BLaER1 treated with 17β-estradiol and CSF1 and Interleukin-3, amounts not matched to agents 10 nM and 100 nM (cell line): ENCODE measurements around the gene LILRA2.
"Not testable (repeated sequence)": the region's sequence is repeated elsewhere in the genome, so short reads cannot be mapped to it uniquely, and the experiment has no call there.

Experiments used
- H3K27ac ChIP-seq, 11 experiments: shearing (Covaris generic); formaldehyde crosslinking; 2 replicates each; pipeline ENCODE4 v1.8.1; 2022
- H3K27me3 ChIP-seq, 11 experiments: shearing (Covaris generic); formaldehyde crosslinking; 2 replicates each; pipeline ENCODE4 v1.8.1; 2022
- H3K36me3 ChIP-seq, 11 experiments: shearing (Covaris generic); formaldehyde crosslinking; 2 replicates each; pipeline ENCODE4 v1.8.1; 2022
- H3K4me1 ChIP-seq, 10 experiments: shearing (Covaris generic); formaldehyde crosslinking; 2 replicates each; pipeline ENCODE4 v1.8.1; 2022
- H3K4me2 ChIP-seq, 11 experiments: shearing (Covaris generic); formaldehyde crosslinking; 2 replicates each; pipeline ENCODE4 v1.8.1; 2022
- H3K4me3 ChIP-seq, 10 experiments: shearing (Covaris generic); formaldehyde crosslinking; 2 replicates each; pipeline ENCODE4 v1.8.1; 2022
- H3K9ac ChIP-seq, 11 experiments: shearing (Covaris generic); formaldehyde crosslinking; 2 replicates each; pipeline ENCODE4 v1.8.1; 2022
- H3K9me3 ChIP-seq, 11 experiments: shearing (Covaris generic); formaldehyde crosslinking; replicated peaks in 1 of 11; 2 replicates each; pipeline ENCODE4 v1.8.1; 2022
- H4K20me1 ChIP-seq, 11 experiments: shearing (Covaris generic); formaldehyde crosslinking; 2 replicates each; pipeline ENCODE4 v1.8.1; 2022
- Cebpa-rat ChIP-seq, 11 experiments: shearing (Covaris generic); IDR thresholded peaks; 2 replicates each; pipeline ENCODE4 v1.8.1; 2022

The LILRA2 gene

GRCh38 chr19:54594737-54595136 lies 21.1 kb downstream of the LILRA2 start:
- Histone ChIP-seq H3K27ac (peak overlapping the region in 6 of 11 experiments; percentile 54 to 71 (median 62); a peak in 8 of 22 replicates), H3K4me3 (peak overlapping the region in 6 of 10 experiments; percentile 44 to 66 (median 56); a peak in 12 of 20 replicates), H3K4me1 (peaks cover 55 to 64% (median 57%) of the 10 kb centered on the region in 10 experiments), H3K4me2 (peak overlapping the region; percentile 77 to 97 (median 95)), H3K9me3 (peaks cover 0 to 11% (median 7%) of the 10 kb centered on the region in 11 experiments; a peak in 16 of 22 replicates), H3K27me3 (peaks cover 0 to 22% (median 4%) of the 10 kb centered on the region in 11 experiments; a peak in 6 of 22 replicates), H3K36me3 (peaks cover 0 to 26% (median 4%) of the 10 kb centered on the region in 11 experiments; a peak in 11 of 22 replicates), H4K20me1 (no peaks in the 10 kb centered on the region), H3K9ac (peak overlapping the region in 8 of 11 experiments; percentile 31 to 74 (median 64); a peak in 12 of 22 replicates)
- no peak for TF ChIP-seq Cebpa-rat (IDR thresholded peaks at IDR 0.05)

GRCh38 chr19:54595680-54596436 lies 22.3 kb downstream of the LILRA2 start:
- Histone ChIP-seq H3K9ac (peak overlapping the region in 1 of 11 experiments; percentile 48; a peak in 2 of 22 replicates), H3K4me2 (peak overlapping the region; percentile 77 to 97 (median 95)), H3K27me3 (peaks cover 0 to 16% (median 4%) of the 10 kb centered on the region in 11 experiments; a peak in 6 of 22 replicates), H3K4me1 (peaks cover 49 to 71% (median 52%) of the 10 kb centered on the region in 10 experiments), H3K36me3 (peaks cover 0 to 21% (median 0%) of the 10 kb centered on the region in 11 experiments; a peak in 4 of 22 replicates), H3K4me3 (peak overlapping the region in 3 of 10 experiments; percentile 7 to 54 (median 44); a peak in 4 of 20 replicates)
- H4K20me1 ChIP-seq, H3K27ac ChIP-seq, H3K9me3 ChIP-seq: not testable (repeated sequence)

- H3K36me3 ChIP-seq = peaks cover 0 to 21% (median 0%) of the 10 kb centered on the region in 11 experiments; a peak in 4 of 22 replicates
- H3K27me3 ChIP-seq = peaks cover 0 to 10% (median 0%) of the 10 kb centered on the region in 11 experiments; a peak in 4 of 22 replicates
- peak overlapping the region in 4 of 11 experiments; percentile 13 to 76 (median 38); a peak in 5 of 22 replicates for H3K4me2 ChIP-seq
- peaks cover 6 to 42% (median 8%) of the 10 kb centered on the region in 10 experiments for H3K4me1 ChIP-seq
- H3K9me3 ChIP-seq = peaks cover 0 to 11% (median 10%) of the 10 kb centered on the region in 11 experiments; a peak in 19 of 22 replicates
- no peak overlapping the region for H3K27ac ChIP-seq
- H4K20me1 ChIP-seq = no peaks in the 10 kb centered on the region; a peak in 1 of 22 replicates
- H3K4me3 ChIP-seq = no peak overlapping the region
- H3K9ac ChIP-seq = no peak overlapping the region; a peak in 1 of 22 replicates
- TF ChIP-seq Cebpa-rat (IDR thresholded peaks at IDR 0.05) = no peak
Measured at GRCh38 chr19:54600212-54600611, 26.6 kb downstream of the LILRA2 start.

GRCh38 chr19:54606230-54606629 lies 32.6 kb downstream of the LILRA2 start:
- Histone ChIP-seq H3K9ac (peak overlapping the region in 5 of 11 experiments; percentile 25 to 84 (median 72); a peak in 7 of 22 replicates), H3K27me3 (no peaks in the 10 kb centered on the region), H3K36me3 (peaks cover 0 to 9% (median 0%) of the 10 kb centered on the region in 11 experiments; a peak in 1 of 22 replicates), H3K27ac (peak overlapping the region in 7 of 11 experiments; percentile 6 to 94 (median 78); a peak in 11 of 22 replicates), H3K4me3 (no peak overlapping the region), H3K9me3 (peaks cover 8 to 50% (median 44%) of the 10 kb centered on the region in 11 experiments), H3K4me2 (peak overlapping the region; percentile 30 to 92 (median 64); a peak in 21 of 22 replicates), H3K4me1 (peaks cover 16 to 69% (median 34%) of the 10 kb centered on the region in 10 experiments), H4K20me1 (no peaks in the 10 kb centered on the region)
- no peak for TF ChIP-seq Cebpa-rat (IDR thresholded peaks at IDR 0.05)

GRCh38 chr19:54606891-54607784 lies 33.5 kb downstream of the LILRA2 start:
- Histone ChIP-seq H3K4me2 (peak overlapping the region; percentile 30 to 97 (median 64)), H3K27ac (peak overlapping the region in 6 of 11 experiments; percentile 25 to 94 (median 84); a peak in 11 of 22 replicates), H4K20me1 (no peaks in the 10 kb centered on the region), H3K4me1 (peaks cover 18 to 77% (median 42%) of the 10 kb centered on the region in 10 experiments), H3K36me3 (peaks cover 0 to 11% (median 0%) of the 10 kb centered on the region in 11 experiments; a peak in 1 of 22 replicates), H3K9ac (peak overlapping the region in 5 of 11 experiments; percentile 25 to 84 (median 72); a peak in 8 of 22 replicates), H3K9me3 (peaks cover 10 to 53% (median 46%) of the 10 kb centered on the region in 11 experiments), H3K27me3 (no peaks in the 10 kb centered on the region), H3K4me3 (peak overlapping the region in 1 of 10 experiments; percentile 31; a peak in 2 of 20 replicates)
- TF ChIP-seq Cebpa-rat (IDR thresholded peaks at IDR 0.05) = 0 out of 22 replicates have a peak, but pooled peaks of 1 of the 11 experiments have one; percentile 23

- TF ChIP-seq Cebpa-rat (IDR thresholded peaks at IDR 0.05) = no peak
- H3K4me3 ChIP-seq = peak overlapping the region in 1 of 10 experiments; percentile 31; a peak in 2 of 20 replicates
- H4K20me1 ChIP-seq = no peaks in the 10 kb centered on the region
- H3K27me3 ChIP-seq = no peaks in the 10 kb centered on the region
- peak overlapping the region in 4 of 11 experiments; percentile 53 to 83 (median 74); a peak in 7 of 22 replicates for H3K9ac ChIP-seq
- peak overlapping the region in 5 of 11 experiments; percentile 69 to 94 (median 91); a peak in 10 of 22 replicates for H3K27ac ChIP-seq
- peaks cover 10 to 53% (median 46%) of the 10 kb centered on the region in 11 experiments for H3K9me3 ChIP-seq
- peaks cover 0 to 11% (median 0%) of the 10 kb centered on the region in 11 experiments; a peak in 1 of 22 replicates for H3K36me3 ChIP-seq
- H3K4me1 ChIP-seq = peaks cover 21 to 83% (median 48%) of the 10 kb centered on the region in 10 experiments
- H3K4me2 ChIP-seq = peak overlapping the region; percentile 30 to 97 (median 64); a peak in 18 of 22 replicates
Measured at GRCh38 chr19:54607785-54608150, 34.2 kb downstream of the LILRA2 start.

- Histone ChIP-seq H3K36me3 (peaks cover 0 to 11% (median 0%) of the 10 kb centered on the region in 11 experiments; a peak in 1 of 22 replicates), H3K27me3 (no peaks in the 10 kb centered on the region), H3K9ac (peak overlapping the region in 3 of 11 experiments; percentile 70 to 83 (median 78); a peak in 6 of 22 replicates), H3K4me2 (peak overlapping the region in 6 of 11 experiments; percentile 60 to 97 (median 86); a peak in 11 of 22 replicates), H3K4me1 (peaks cover 21 to 86% (median 51%) of the 10 kb centered on the region in 10 experiments), H3K4me3 (0 out of 20 replicates have a peak overlapping the region, but pooled peaks of 1 of the 10 experiments have one; percentile 31), H4K20me1 (no peaks in the 10 kb centered on the region), H3K9me3 (peaks cover 10 to 53% (median 46%) of the 10 kb centered on the region in 11 experiments), H3K27ac (peak overlapping the region in 5 of 11 experiments; percentile 69 to 94 (median 91); a peak in 10 of 22 replicates)
- TF ChIP-seq Cebpa-rat (IDR thresholded peaks at IDR 0.05) = no peak
Measured at GRCh38 chr19:54608205-54608604, 34.6 kb downstream of the LILRA2 start.
